H9 (cell line): Measurements from ENCODE around the gene GOLGA1. TPM values are rescaled to one million over a fixed set of nuclear protein-coding genes. Genes with fewer than 3 reads are reported as not detected.

ENCODE experiments used
- DNase-seq: peaks from one replicate; pipeline ENCODE4 v3.0.0-alpha.2; 2017
- H2AFZ ChIP-seq: one replicate; pipeline ENCODE4 v1.6.1; 2013; ENCODE audit warnings: mild to moderate bottlenecking, low read length, control low read depth, moderate library complexity
- H2AK5ac ChIP-seq: 2 replicates; pipeline ENCODE4 v1.6.1; 2013; ENCODE audit warnings: low read length, control low read depth, mixed read lengths; ENCODE audit not compliant: insufficient read length
- H2BK120ac ChIP-seq: one replicate; pipeline ENCODE4 v1.6.1; 2013; ENCODE audit warnings: low read depth, mild to moderate bottlenecking, low read length, control low read depth, inconsistent platforms; ENCODE audit not compliant: poor library complexity, severe bottlenecking
- H2BK12ac ChIP-seq: 2 replicates; pipeline ENCODE4 v1.6.1; 2013; ENCODE audit warnings: low read length, control low read depth, mixed read lengths, low read depth; ENCODE audit not compliant: insufficient read length
- H2BK15ac ChIP-seq: 2 replicates; pipeline ENCODE4 v1.6.1; 2013; ENCODE audit warnings: low read depth, low read length, control low read depth
- H2BK20ac ChIP-seq: one replicate; pipeline ENCODE4 v1.6.1; 2013; ENCODE audit warnings: low read depth, mild to moderate bottlenecking, low read length, control low read depth, inconsistent platforms; ENCODE audit not compliant: poor library complexity, severe bottlenecking
- H2BK5ac ChIP-seq: 2 replicates; pipeline ENCODE4 v1.6.1; 2013; ENCODE audit warnings: low read length, control low read depth, mixed read lengths; ENCODE audit not compliant: insufficient read length
- H3K14ac ChIP-seq: 2 replicates; pipeline ENCODE4 v1.6.1; 2013; ENCODE audit warnings: low read length, control low read depth; ENCODE audit not compliant: insufficient read depth
- H3K18ac ChIP-seq: 2 replicates; pipeline ENCODE4 v1.6.1; 2013; ENCODE audit warnings: low read depth, mild to moderate bottlenecking, mixed read lengths, low read length, control low read depth; ENCODE audit not compliant: insufficient read length
- H3K23ac ChIP-seq: 2 replicates; pipeline ENCODE4 v1.6.1; 2013; ENCODE audit warnings: low read length, control low read depth, mixed read lengths, low read depth; ENCODE audit not compliant: insufficient read length
- H3K23me2 ChIP-seq: 2 replicates; pipeline ENCODE4 v1.6.1; 2013; ENCODE audit warnings: low read depth, mild to moderate bottlenecking, mixed read lengths, low read length, control low read depth; ENCODE audit not compliant: insufficient read length, poor library complexity, severe bottlenecking
- H3K27ac ChIP-seq: 2 replicates; pipeline ENCODE4 v1.5.1; 2013; ENCODE audit warnings: low read length, control low read depth, mixed read lengths, low read depth; ENCODE audit not compliant: insufficient read length
- H3K27me3 ChIP-seq: 2 replicates; pipeline ENCODE4 v1.6.1; 2013; ENCODE audit warnings: low read length, control low read depth, inconsistent platforms; ENCODE audit not compliant: insufficient read depth
- H3K4ac ChIP-seq: 2 replicates; pipeline ENCODE4 v1.6.1; 2013; ENCODE audit warnings: low read depth, mild to moderate bottlenecking, control low read depth, inconsistent platforms, low read length, moderate library complexity
- H3K4me1 ChIP-seq: 2 replicates; pipeline ENCODE4 v1.6.1; 2013; ENCODE audit warnings: low read length, control low read depth, inconsistent platforms; ENCODE audit not compliant: insufficient read depth
- H3K4me2 ChIP-seq: 2 replicates; pipeline ENCODE4 v1.6.1; 2013; ENCODE audit warnings: low read length, control low read depth, mixed read lengths; ENCODE audit not compliant: insufficient read length, insufficient read depth
- H3K56ac ChIP-seq: 2 replicates; pipeline ENCODE4 v1.6.1; 2013; ENCODE audit warnings: low read depth, mild to moderate bottlenecking, mixed read lengths, low read length, control low read depth; ENCODE audit not compliant: insufficient read length
- H3K79me1 ChIP-seq: 2 replicates; pipeline ENCODE4 v1.6.1; 2013; ENCODE audit warnings: low read depth, mild to moderate bottlenecking, moderate library complexity, low read length, control low read depth, inconsistent platforms; ENCODE audit not compliant: insufficient read depth, poor library complexity, severe bottlenecking
- H3K79me2 ChIP-seq: 2 replicates; pipeline ENCODE4 v1.6.1; 2013; ENCODE audit warnings: low read length, control low read depth, inconsistent platforms; ENCODE audit not compliant: insufficient read depth
- H3K9ac ChIP-seq: 2 replicates; pipeline ENCODE4 v1.6.1; 2013; ENCODE audit warnings: low read length, control low read depth, mixed read lengths; ENCODE audit not compliant: insufficient read length; ENCODE audit errors: extremely low read depth
- H3K9me3 ChIP-seq: one replicate; pipeline ENCODE4 v1.6.1; 2013; ENCODE audit warnings: low read depth, low read length, inconsistent platforms; ENCODE audit not compliant: control insufficient read depth
- H3T11ph ChIP-seq: one replicate; pipeline ENCODE4 v1.6.1; 2013; ENCODE audit warnings: mild to moderate bottlenecking, low read length, control low read depth, inconsistent platforms
- H4K20me1 ChIP-seq: one replicate; pipeline ENCODE4 v1.6.1; 2013; ENCODE audit not compliant: control insufficient read depth, insufficient read length, insufficient read depth
- H4K5ac ChIP-seq: 2 replicates; pipeline ENCODE4 v1.6.1; 2013; ENCODE audit warnings: low read depth, mild to moderate bottlenecking, mixed read lengths, low read length, control low read depth; ENCODE audit not compliant: insufficient read length
- H4K8ac ChIP-seq: replicated peaks from 2 replicates; pipeline ENCODE4 v1.6.1; 2013; ENCODE audit warnings: low read length, control low read depth, mixed read lengths, low read depth; ENCODE audit not compliant: insufficient read length
- H4K91ac ChIP-seq: 2 replicates; pipeline ENCODE4 v1.6.1; 2013; ENCODE audit warnings: low read depth, mild to moderate bottlenecking, moderate library complexity, mixed read lengths, low read length, control low read depth; ENCODE audit not compliant: insufficient read length
- H3K27ac Mint-ChIP-seq, 3 experiments: 2 replicates in 2 of 3; 3 replicates in 1 of 3; pipeline ENCODE4 v1.8.0; 2020 to 2021; ENCODE audit warnings: mixed read lengths in 3 of 3, mild to moderate bottlenecking in 1 of 3, moderate library complexity in 1 of 3
- H3K27me3 Mint-ChIP-seq: 2 replicates; pipeline ENCODE4 v1.8.0; 2021; ENCODE audit warnings: low read depth, mild to moderate bottlenecking, moderate library complexity, mixed read lengths
- H3K36me3 Mint-ChIP-seq, 3 experiments: 2 replicates in 2 of 3; 3 replicates in 1 of 3; pipeline ENCODE4 v1.8.0; 2020 to 2021; ENCODE audit warnings: low read depth in 3 of 3, mixed read lengths in 3 of 3; ENCODE audit not compliant: insufficient read depth in 1 of 3
- H3K4me1 Mint-ChIP-seq, 2 experiments: 2 replicates each; pipeline ENCODE4 v1.8.0; 2020; ENCODE audit warnings: mixed read lengths in 2 of 2
- H3K4me3 Mint-ChIP-seq, 2 experiments: 2 replicates in 1 of 2; 3 replicates in 1 of 2; pipeline ENCODE4 v1.8.0; 2020 to 2021; ENCODE audit warnings: mild to moderate bottlenecking in 2 of 2, mixed read lengths in 2 of 2, moderate library complexity in 1 of 2
- H3K9me3 Mint-ChIP-seq, 2 experiments: 2 replicates in 1 of 2; 3 replicates in 1 of 2; pipeline ENCODE4 v1.8.0; 2020; ENCODE audit warnings: mild to moderate bottlenecking in 2 of 2, mixed read lengths in 2 of 2, moderate library complexity in 1 of 2
- WGBS: extraction: QIAGEN DNeasy Blood & Tissue Kit; methylation state at CpG from one replicate; pipeline ENCODE4 v1.1.7; 2013; ENCODE audit warnings: missing lambda C conversion rate, low lambda C conversion rate, mixed read lengths; ENCODE audit not compliant: insufficient read length; ENCODE audit errors: extremely low coverage; 5-methylcytosine and 5-hydroxymethylcytosine counted together
- total RNA-seq: library from RNA; stranded (reverse); gene quantifications from 2 replicates; pipeline ENCODE4 v1.2.1, GENCODE V29; 2021
- TF ChIP-seq, protein P1 (sequence below): fragments of 200-600 bp; sonication (generic); conservative IDR thresholded peaks from 3 replicates; pipeline ENCODE4 v1.8.0; 2021; ENCODE audit warnings: antibody characterized with exemption, mild to moderate bottlenecking

The GOLGA1 gene
- total RNA-seq, 1 experiment from 2014 or later: 7.6 TPM

DNA sequence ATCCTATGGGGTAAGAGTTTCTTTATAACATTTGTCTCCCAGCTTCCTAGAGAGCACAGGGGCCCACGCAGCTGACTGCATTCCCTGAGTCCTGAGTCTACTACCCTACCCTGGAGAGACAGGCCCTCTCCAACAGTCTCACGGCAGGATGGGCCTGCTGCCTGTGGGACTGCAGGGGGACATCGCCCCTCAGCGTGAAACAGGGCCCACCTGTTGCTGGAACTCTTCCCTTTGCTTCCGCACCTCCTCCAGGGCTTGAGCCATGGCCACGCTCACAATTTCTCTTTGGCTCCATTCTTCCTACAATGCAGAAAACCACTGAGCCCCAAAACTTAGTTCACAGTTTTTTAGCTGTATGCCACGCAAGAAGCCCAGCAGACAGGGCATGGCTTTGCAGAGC lies 50.7 kb downstream of the GOLGA1 start:
- H4K91ac ChIP-seq: no peak overlapping the region
- no peaks in the 10 kb centered on the region for H3K4me1 ChIP-seq
- H3K9me3 Mint-ChIP-seq: no peaks in the 10 kb centered on the region; a peak in 1 of 5 replicates
- H3K23me2 ChIP-seq: no peaks in the 10 kb centered on the region
- no peak overlapping the region for H3K18ac ChIP-seq
- no peak overlapping the region for H3T11ph ChIP-seq
- DNase-seq: no peak
- no peak overlapping the region for H2AFZ ChIP-seq
- H3K27me3 ChIP-seq: no peaks in the 10 kb centered on the region
- H3K23ac ChIP-seq: no peak overlapping the region
- no peaks in the 10 kb centered on the region for H4K20me1 ChIP-seq
- H2BK120ac ChIP-seq: no peak overlapping the region
- H3K27me3 Mint-ChIP-seq: no peaks in the 10 kb centered on the region
- H4K8ac ChIP-seq: no peak overlapping the region
- H3K4me2 ChIP-seq: no peak overlapping the region
- peaks cover 5 to 16% (median 15%) of the 10 kb centered on the region in 3 experiments; a peak in 6 of 7 replicates for H3K36me3 Mint-ChIP-seq
- H3K4ac ChIP-seq: no peak overlapping the region
- TF ChIP-seq, protein P1, sequence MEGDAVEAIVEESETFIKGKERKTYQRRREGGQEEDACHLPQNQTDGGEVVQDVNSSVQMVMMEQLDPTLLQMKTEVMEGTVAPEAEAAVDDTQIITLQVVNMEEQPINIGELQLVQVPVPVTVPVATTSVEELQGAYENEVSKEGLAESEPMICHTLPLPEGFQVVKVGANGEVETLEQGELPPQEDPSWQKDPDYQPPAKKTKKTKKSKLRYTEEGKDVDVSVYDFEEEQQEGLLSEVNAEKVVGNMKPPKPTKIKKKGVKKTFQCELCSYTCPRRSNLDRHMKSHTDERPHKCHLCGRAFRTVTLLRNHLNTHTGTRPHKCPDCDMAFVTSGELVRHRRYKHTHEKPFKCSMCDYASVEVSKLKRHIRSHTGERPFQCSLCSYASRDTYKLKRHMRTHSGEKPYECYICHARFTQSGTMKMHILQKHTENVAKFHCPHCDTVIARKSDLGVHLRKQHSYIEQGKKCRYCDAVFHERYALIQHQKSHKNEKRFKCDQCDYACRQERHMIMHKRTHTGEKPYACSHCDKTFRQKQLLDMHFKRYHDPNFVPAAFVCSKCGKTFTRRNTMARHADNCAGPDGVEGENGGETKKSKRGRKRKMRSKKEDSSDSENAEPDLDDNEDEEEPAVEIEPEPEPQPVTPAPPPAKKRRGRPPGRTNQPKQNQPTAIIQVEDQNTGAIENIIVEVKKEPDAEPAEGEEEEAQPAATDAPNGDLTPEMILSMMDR: no peak
- no peak overlapping the region for H3K27ac Mint-ChIP-seq
- H3K79me1 ChIP-seq: no peaks in the 10 kb centered on the region
- H3K14ac ChIP-seq: no peak overlapping the region
- no peak overlapping the region for H3K56ac ChIP-seq
- no peak overlapping the region for H3K4me3 Mint-ChIP-seq
- H4K5ac ChIP-seq: no peak overlapping the region
- peaks cover 2 to 15% of the 10 kb centered on the region in 2 experiments for H3K4me1 Mint-ChIP-seq
- H3K27ac ChIP-seq: no peak overlapping the region
- no peak overlapping the region for H2BK15ac ChIP-seq
- H2BK12ac ChIP-seq: no peak overlapping the region
- H3K9ac ChIP-seq: no peak overlapping the region
- no peak overlapping the region for H2AK5ac ChIP-seq
- H2BK5ac ChIP-seq: no peak overlapping the region
- no peaks in the 10 kb centered on the region for H3K9me3 ChIP-seq
- H3K79me2 ChIP-seq: no peaks in the 10 kb centered on the region
- no CpG with 5 or more reads among the region's 7 CpGs for WGBS
- H2BK20ac ChIP-seq: no peak overlapping the region
